GM18511 (cell line): Measurements from ENCODE around the gene MYADML2.

Source experiments
- ATAC-seq: cut with Tn5 transposase; IDR thresholded peaks from one replicate; pipeline ENCODE4 v1.9.1; 2021; ENCODE audit warnings: mild to moderate bottlenecking, moderate library complexity; ENCODE audit not compliant: unreplicated experiment

MYADML2 gene

GRCh38 chr17:81978524-81979298 is 31.7 kb upstream of the MYADML2 start:
- no peak for ATAC-seq

GRCh38 chr17:81977211-81977808 is 30.3 kb upstream of the MYADML2 start, which contains the start of gene ASPSCR1:
Gene ASPSCR1 (plus strand): TSS chr17:81977629. CDS start chr17:81977647, 18 bp downstream.
- ATAC-seq, result peak; percentile 82

GRCh38 chr17:81976332-81977210 is 29.5 kb upstream of the MYADML2 start:
- ATAC-seq, result peak; percentile 11

- no peak for ATAC-seq
Observed at GRCh38 chr17:81973432-81973831, 26.4 kb upstream of the MYADML2 start.

- ATAC-seq, result no peak
Observed at GRCh38 chr17:81968850-81969812, 22.1 kb upstream of the MYADML2 start.

- no peak for ATAC-seq
Observed at GRCh38 chr17:81968396-81968745, 21.3 kb upstream of the MYADML2 start.

GRCh38 chr17:81967533-81968395 is 20.7 kb upstream of the MYADML2 start:
- ATAC-seq, result peak; percentile 48

GRCh38 chr17:81967244-81967532 is 20.2 kb upstream of the MYADML2 start:
- ATAC-seq, result no peak

GRCh38 chr17:81966343-81967243 is 19.6 kb upstream of the MYADML2 start:
- ATAC-seq, result no peak

- ATAC-seq, result no peak
Observed at GRCh38 chr17:81964081-81964849, 17.2 kb upstream of the MYADML2 start.

GRCh38 chr17:81962499-81963441 is 15.7 kb upstream of the MYADML2 start:
- no peak for ATAC-seq

GRCh38 chr17:81961521-81962498 is 14.8 kb upstream of the MYADML2 start:
- ATAC-seq, result no peak

GRCh38 chr17:81961087-81961511 is 14.1 kb upstream of the MYADML2 start, which contains the start of gene NOTUM:
Gene NOTUM (minus strand): TSS chr17:81961187. CDS start chr17:81960909, 278 bp downstream.
- ATAC-seq, result no peak

GRCh38 chr17:81960130-81960958 is 13.3 kb upstream of the MYADML2 start:
- ATAC-seq, result no peak
